ENCODE results near the gene PIF1.
"Not testable (repeated sequence)": the region's sequence is repeated elsewhere in the genome, so short reads cannot be mapped to it uniquely, and the experiment has no call there.

The PIF1 gene

GRCh38 chr15:64807751-64808222, 17.7 kb downstream of the PIF1 start:
- no peak for DNase-seq

- DNase-seq: no peak
These were observed 18.2 kb downstream of the PIF1 start for GRCh38 chr15:64807051-64807749.

GRCh38 chr15:64806509-64806908, 18.9 kb downstream of the PIF1 start:
- DNase-seq: no peak

- DNase-seq: no peak
These were observed 20.8 kb downstream of the PIF1 start for GRCh38 chr15:64804619-64805018.

GRCh38 chr15:64803526-64803925, 21.9 kb downstream of the PIF1 start:
- DNase-seq: no peak

GRCh38 chr15:64800476-64800875, 25.0 kb downstream of the PIF1 start:
- DNase-seq: no peak

- DNase-seq: not testable (repeated sequence)
These were observed 26.5 kb downstream of the PIF1 start for GRCh38 chr15:64798905-64799304.

- DNase-seq: not testable (repeated sequence)
These were observed 29.5 kb downstream of the PIF1 start for GRCh38 chr15:64795921-64796320.

GRCh38 chr15:64795299-64795698, 30.1 kb downstream of the PIF1 start:
- DNase-seq: not testable (repeated sequence)

GRCh38 chr15:64792282-64792681, 33.2 kb downstream of the PIF1 start:
- DNase-seq: no peak

- DNase-seq: no peak
These were observed 34.0 kb downstream of the PIF1 start for GRCh38 chr15:64791401-64791800.

GRCh38 chr15:64783796-64784195, 41.7 kb downstream of the PIF1 start:
- DNase-seq: no peak

GRCh38 chr15:64782751-64783150, 42.7 kb downstream of the PIF1 start:
- no peak for DNase-seq

- no peak for DNase-seq
These were observed 44.1 kb downstream of the PIF1 start for GRCh38 chr15:64781299-64781698.

GRCh38 chr15:64780600-64781156, 44.8 kb downstream of the PIF1 start:
- no peak for DNase-seq

- no peak for DNase-seq
These were observed 45.8 kb downstream of the PIF1 start for GRCh38 chr15:64779630-64780029.

GRCh38 chr15:64779024-64779423, 46.4 kb downstream of the PIF1 start:
- no peak for DNase-seq

- no peak for DNase-seq
These were observed 49.1 kb downstream of the PIF1 start for GRCh38 chr15:64776402-64776786.

- DNase-seq: no peak
These were observed 49.7 kb downstream of the PIF1 start, which contains the start of gene RBPMS2 for GRCh38 chr15:64775551-64776401. Gene RBPMS2 (minus strand): TSS chr15:64775589. CDS start chr15:64775319, 270 bp downstream.

- no peak for DNase-seq
These were observed 50.6 kb downstream of the PIF1 start for GRCh38 chr15:64774629-64775493.

GRCh38 chr15:64774037-64774628, 51.3 kb downstream of the PIF1 start:
- no peak for DNase-seq

GRCh38 chr15:64773606-64774005, 51.8 kb downstream of the PIF1 start:
- DNase-seq: no peak
